T-helper 2 cell (primary cell): ENCODE results near the gene PER1.
A peak's percentile ranks its signal among the peaks of the same experiment; 100 is the strongest.

Source experiments
- DNase-seq, 5 experiments: peaks; one replicate each; pipeline versions ENCODE4 v3.0.0 to v3.0.0-alpha.2; 2012 to 2022

The PER1 gene

DNA sequence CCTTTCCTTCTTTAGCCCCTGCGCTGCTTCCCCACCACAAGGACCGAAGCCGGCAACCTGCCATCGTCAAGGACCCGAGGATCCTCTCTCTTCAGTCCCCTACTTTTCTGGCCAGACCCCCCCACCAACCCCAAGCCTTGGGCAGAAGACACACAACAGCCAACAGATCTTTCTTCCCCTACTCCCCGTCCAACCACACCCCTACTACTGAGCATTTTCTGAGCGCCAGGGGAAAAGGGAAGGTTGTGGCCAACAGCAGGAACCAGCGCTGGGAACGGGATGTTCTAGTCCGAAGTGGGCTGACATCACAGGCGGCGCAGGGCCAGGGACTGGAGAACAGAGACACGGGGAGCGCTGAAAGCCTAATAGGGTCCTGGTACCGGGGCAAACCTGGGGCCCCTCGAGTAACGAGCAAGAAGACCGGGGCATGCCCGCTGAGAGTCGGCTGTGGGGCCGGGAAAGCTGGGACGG is 528 bp downstream of the PER1 start:
- DNase-seq: peak in 1 of 5 experiments; percentile 30

DNA sequence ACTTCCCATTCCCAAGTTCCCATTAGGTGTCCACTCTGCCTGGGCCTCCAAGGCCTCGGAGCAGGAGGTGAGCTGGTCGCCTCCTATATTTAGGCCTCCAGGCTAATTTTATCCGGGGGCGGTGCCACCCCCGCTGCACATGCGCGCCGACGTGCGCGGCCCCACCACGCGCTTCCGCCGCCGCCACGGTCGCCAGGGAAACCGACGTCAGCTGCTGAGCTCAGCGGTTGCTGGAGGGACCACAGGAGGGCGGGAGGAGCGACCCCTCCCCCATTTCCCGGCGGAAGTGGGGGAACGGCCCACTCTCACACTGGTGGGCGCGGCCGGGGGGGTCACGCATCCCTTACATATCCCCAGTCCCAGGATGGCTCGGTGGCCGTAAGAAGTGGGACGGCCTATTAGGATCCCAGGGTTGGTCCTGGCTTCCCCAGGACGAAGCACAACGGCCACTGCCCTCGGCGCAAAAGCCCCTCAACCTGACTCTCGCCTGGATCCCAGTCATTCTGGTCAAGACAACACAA is 1.0 kb downstream of the PER1 start:
- DNase-seq: peak; percentile 75 to 93 (median 91)

DNA sequence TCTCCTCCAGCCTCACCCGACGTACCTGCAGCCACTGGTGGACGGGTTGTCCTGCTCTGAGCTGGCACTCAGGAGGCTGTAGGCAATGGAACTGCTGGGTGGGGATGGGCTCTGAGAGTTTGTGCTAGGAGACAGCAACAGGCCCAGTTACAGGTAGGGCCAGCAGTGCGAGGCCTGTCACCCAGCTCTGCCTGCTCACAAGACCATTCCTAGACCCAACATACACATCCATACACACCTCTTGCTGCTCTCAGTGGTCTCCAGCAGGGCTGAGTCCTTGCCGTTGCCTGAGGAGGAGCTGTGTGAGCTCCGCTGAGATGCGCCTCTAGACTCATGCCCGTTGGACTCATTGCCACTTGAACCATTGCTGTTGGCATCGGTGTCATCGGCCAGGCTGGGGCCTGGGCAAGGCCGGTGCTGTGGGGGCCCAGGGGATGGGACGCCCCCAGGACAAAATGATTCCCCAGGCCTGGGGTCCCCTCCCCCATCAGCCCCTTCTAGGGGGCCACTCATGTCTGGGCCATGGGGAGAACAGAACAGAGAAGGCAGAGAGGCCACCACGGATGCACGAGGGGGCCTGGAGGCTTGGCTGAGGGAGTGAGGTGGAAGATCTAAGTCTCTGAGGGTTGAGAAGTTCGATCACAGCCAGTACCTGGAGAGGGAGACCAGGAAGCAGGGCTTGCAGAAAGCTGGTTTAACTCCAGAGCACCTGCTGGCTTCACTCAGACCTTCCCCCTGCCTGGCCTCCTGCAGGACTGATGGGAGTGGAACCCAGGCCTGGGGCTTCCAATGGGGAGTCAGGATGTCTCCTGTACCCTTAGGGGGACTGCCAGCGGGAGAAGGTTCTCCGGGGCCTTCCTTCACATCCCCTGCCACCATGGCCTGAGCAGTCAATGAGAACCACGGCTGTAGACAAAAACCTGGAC is 1.7 kb downstream of the PER1 start:
- DNase-seq: no peak

DNA sequence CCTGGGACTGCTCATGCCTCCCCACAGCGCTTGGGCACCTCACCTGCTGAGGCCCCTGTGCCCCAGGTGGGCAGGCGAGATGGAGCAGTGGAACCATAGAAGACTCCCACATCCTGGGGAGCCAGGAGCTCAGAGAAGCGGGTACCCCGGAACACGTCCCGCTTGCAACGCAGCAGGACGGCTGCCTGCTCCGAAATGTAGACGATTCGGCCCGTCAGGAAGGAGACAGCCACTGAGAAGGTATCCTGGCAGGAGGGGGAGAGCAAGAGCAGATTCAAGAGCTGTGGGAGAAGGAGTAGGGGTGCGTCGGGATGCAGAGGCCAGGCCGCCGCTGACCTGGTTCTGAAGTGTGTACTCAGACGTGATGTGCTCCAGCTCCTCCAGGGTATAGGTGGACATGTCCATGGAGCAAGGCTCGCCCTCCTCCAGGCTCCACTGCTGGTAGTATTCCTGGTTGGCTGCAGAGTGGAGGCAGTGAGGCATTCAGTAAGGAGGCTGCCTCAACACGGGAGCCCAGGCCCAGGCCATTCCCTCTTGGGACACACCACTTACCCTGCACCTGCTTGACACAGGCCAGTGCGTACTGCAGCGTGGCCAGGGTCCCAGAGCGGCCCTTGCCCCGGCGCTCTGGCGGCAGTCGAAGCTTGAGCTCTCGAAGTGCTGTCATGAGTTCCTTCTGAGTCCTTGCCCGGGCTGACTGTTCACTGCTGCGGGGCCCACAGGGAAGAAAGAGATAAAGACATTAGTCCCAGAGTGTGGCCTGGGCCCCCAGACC is 2.6 kb downstream of the PER1 start:
- no peak for DNase-seq

DNA sequence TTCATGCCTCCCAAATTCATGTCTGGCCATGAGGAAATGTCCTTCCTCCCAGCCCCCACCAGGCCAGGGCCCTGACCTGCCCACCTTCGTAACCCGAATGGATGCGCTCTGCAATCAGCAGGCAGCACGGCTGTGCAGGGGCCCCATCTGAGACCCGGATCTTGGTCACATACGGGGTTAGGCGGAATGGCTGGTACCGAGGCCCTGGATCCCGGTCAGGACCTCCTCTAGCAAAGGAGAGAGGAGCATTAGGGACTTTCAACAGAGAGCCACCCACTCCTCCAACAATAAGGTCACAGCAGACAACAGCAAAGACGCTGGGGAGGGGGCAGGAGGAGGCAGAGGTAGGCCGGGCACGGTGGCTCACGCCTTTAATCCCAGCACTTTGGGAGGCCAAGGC is 3.6 kb downstream of the PER1 start:
- DNase-seq: no peak

DNA sequence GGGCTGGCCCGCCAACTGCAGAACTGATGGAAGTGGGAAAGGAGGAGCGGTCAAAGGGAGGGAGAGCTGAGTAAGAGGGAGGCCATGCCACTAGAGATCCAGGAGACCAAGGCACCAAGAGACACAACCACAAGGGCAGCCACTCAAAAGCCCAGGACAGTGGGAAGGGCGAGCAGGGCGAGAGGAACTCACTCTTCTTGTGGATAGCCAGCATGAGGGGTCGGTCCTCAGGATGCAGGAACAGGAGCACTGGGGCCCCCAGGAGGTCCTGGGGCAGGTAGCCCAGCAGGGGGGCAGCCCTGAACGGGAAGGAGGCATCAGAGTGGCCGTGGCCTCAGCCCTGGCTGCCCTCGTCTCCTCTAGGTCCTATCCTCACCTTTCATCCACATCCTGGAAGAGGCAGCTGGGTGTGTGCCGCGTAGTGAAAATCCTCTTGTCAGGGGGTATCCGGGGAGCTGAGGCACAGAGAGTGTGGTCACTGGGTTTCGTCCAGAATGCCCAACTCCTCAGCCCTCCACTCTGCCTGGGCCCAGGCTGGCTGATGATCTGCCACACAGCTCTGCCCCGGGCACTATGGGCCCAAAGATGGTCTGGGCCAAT is 4.3 kb downstream of the PER1 start:
- no peak for DNase-seq

DNA sequence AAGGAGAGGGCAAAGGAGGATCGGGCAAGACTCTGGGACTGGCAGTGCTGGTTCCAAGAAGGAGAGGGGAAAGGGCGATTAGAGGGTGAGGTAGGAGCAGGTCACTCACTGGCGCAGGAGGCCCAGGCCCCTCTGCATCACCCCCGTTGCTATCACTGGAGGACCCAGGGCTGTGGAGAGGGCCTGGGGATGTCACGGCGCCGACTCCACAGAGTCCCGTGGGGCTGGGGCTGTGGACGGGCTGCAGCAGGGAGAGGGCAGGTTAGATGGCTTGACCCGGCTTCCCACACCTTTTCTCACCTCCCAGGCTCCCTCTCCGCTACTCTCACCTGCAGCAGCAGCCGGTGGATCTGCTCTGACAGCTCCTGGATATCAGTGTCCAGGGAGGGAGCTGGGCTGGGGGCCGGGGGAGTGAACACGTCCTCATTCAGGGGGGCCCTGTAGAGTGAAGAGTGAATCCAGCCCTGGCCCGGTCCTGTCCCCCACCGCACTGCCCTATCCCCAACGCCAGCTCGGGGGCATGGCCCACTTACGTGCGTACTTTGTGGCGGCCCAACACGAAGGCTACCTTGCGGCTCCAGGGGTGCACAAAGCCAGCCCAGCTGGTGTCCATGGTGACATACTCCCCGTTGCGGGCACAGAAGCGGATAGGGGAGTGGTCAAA is 4.9 kb downstream of the PER1 start:
- no peak for DNase-seq

DNA sequence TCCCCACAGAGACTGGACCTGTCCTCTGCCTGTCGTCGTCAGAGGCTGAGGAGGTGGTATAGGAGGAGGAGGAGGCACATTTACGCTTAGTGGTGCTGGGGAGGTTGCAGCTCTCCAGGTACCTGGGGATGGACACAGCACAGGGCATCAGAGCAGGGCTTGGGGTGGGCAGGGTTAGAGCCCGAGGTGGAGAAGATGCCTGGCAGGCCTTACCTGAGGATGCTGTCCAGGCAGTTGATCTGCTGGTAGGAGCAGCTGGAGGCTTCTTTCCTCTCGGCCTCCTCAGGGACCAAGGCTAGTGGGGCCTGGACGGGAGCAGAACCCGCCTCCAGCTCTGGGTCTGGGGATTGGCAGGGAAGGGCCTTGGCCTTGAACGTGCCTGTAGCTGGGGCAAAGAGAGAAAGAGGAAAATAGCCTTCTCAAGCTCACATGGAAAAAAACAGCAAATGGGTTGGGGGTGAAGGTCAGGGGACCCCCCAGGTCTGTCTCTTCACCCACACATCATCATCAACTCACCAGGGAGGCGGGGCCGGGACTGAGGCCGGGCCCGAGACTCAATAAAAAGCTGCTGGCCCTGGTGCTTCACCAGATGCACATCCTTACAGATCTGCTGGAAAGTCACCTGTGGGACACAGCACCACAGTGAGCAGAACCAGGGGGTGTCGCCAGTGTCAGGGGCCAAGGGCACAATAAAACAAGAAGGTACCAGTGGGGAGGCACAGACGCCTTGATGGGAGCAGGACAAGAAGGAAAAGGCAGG is 5.6 kb downstream of the PER1 start:
- DNase-seq: no peak

DNA sequence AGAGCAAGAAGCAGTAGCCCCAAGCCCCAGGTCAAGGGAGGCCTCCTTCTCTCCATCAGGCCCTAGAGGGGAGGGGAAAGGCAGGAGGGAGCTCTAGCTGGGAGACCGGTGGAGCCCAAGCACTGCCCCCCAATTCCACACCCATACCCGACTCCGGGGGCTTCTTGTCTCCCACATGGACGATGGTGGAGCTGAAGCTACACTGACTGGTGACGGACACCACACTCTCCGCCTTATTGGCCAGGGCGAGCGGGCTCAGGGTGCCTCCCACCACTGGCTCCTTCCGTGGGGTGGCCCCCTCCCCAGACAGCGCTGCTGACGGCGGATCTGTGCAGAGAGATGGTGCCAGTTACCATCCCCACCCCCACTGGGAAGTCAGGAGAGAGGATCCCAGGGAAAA is 6.4 kb downstream of the PER1 start:
- no peak for DNase-seq

DNA sequence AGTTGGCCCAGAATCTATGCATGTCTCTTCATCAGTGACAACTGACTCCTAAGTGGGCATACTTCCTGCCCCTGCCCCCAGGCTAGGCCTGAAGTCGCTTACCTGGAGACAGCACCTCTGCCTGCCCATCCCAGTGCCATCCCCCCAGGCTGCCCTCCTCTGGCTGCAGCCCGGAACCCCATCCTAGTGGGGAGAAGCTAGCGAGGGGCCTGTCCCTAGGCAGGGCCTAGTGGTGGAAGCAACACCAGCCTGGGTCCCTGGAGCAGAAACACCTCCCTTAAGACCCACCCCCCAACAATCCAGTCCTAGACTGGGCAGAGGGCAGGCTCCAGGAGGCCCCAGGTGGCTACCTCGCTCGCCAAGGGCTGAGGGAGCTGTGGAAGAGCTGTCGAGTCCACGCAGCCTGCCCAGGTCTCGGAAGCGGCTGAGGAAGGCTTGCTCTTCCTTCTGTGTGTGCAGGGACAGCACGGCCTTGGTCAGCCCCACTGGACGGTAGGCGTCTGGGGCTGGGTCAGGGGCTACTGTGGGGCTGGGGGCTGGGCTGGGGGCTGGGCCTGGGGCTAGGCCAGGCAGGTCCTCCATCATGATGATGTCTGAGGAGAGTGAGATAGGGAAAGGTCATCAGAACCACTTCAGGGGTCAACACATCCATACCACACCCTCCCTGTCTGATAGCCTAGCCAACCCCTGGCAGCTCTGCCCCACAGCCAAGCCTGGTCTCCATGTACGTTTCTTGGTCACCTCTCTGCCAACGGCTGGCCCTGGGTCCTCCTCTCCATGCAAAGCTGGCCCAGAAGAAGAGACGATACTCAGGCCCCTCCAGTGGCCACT is 7.6 kb downstream of the PER1 start:
- DNase-seq: no peak

DNA sequence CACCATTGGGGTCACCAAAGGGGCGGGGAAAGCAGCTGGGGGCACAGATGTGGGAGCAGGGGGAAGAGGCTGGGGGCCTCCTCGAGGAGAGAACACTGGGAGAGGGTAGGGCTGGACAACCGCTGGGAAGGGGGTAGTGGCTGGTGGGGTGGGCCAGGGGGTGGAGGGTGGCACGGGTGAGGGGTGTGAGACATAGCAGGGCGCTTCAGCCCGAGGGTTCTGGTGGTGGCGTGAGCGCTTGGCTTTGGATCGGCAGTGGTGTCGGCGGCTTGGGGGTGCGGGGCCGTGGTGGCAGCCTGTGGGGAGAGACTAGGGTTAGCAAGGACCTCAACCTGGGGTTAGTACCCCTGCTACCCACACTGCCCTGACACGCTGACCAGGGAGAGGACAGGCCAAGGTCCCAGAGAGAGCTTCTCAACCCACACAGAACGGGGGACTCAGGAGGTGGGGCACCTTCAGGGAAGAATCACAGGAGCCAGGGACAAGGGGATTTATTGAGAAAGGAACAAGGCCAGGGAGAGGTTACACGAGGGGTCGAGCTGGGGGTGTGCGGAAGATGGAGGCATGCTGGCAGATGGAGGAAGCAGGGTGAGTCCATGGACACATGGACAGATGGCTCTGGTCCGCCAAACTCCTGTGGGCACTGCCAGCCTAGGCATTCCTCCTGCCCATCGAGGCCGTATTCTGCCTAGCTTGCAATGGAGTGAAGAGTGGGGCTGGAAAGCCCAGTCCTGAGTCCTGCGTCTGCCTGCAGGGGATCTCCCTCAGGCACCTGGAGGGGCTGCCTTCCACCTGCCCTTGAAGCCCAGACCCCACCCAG is 8.4 kb downstream of the PER1 start:
- DNase-seq: no peak

DNA sequence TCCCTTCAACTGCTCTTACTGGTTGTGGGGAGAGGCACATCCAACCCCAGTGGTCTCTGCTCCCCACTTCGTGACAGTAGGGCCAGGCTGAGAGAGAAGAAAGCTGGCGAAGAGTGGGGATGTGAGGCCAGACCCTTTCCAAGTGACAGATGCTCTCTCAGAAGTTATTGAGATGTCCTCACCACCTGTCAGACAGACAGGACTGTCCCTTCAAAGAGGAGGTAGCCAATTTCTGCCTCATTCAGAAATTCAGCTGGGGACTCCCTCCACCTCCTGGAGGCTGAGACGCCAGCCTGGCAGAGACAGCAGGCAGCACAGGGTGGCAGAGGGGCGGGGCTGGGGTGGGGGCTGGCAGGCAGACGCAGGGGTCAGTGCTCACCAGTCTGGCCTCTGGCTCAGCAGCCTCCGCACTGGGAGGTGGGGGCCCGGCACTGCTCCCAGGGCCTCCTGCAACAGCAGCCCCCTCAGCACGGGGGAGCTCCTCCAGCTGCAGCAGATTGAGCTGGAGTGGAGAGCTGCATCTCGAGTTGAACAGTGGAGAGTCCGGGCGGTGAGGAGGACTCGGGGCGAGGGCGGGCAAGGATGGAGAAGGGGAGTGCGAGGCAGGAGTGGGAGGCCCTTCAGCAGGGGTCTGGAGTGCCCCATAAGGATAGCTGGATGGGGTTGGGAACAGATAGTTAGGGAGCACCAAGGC is 9.2 kb downstream of the PER1 start:
- no peak for DNase-seq

DNA sequence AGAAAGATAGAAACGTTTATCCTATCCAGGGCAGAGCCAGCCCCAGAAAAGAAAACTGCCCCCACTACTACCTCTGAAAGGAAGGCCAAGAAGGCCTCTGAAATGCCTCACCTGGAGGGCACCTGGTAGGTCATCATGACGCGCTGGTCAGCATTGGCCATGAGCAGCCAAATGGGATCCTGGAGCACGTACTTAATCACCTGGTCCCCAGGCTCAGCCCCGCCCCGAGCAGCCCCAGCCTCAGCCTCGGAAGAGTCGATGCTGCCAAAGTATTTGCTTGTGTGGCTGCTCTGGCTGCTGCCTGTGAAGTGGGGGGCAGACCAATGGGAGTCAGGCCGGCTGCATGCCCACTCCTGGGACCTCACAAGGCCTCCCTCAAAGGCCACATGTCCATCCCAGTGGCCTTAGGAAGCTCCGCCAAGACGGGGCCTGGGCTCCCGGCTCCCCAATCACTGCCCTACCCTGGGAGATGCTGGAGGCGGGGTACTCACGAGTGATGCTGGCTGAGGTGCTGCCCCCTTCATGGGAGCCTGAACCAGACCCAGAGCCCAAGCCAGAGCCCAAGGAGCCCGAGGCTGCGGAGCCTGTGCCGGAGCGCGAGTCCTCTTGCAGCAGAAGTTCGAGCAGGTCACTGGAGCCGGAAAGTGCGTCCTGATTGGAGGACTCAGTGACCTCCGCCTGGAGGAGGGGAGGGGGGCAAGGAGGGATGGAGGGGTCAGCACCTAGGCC is 9.9 kb downstream of the PER1 start:
- DNase-seq: no peak

DNA sequence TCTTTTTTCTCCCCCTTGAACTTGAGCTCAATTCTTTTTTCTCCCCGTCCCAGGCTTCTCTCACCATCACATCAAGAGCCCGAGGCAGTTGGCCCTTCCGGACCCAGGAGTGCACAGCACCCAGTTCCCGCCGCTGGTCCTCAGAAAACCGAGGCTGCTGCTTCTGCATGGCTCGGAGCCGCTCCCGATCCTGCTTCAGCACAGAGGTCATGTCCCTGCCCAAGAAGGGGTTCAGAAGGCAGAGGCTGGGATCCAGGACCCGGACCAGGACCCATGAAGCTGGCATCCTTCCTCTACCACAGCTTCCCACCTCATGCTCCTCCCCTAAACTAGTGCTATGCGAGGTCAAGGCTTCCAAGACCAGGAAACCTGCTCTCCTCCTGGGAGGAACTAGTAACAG is 10.5 kb downstream of the PER1 start:
- no peak for DNase-seq

DNA sequence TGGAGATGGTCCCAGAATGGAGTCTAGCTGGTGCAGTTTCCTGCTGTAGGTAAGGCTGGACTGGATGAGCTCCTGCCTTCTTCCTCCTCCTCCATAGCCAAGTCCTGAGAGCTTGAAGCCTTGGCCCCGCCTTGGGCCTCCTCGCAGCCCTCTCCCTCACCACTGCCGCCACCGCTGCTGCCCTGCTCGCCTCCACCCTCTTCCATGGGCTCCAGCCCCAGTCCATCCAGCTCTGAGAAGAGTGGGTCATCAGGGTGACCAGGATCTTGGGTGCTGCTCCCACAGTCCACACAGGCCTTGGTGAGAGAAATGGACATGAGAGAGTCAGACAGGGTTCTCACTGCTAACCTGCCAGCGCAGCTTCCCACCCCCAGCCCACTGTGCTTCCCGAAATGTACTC is 11.2 kb downstream of the PER1 start:
- no peak for DNase-seq

DNA sequence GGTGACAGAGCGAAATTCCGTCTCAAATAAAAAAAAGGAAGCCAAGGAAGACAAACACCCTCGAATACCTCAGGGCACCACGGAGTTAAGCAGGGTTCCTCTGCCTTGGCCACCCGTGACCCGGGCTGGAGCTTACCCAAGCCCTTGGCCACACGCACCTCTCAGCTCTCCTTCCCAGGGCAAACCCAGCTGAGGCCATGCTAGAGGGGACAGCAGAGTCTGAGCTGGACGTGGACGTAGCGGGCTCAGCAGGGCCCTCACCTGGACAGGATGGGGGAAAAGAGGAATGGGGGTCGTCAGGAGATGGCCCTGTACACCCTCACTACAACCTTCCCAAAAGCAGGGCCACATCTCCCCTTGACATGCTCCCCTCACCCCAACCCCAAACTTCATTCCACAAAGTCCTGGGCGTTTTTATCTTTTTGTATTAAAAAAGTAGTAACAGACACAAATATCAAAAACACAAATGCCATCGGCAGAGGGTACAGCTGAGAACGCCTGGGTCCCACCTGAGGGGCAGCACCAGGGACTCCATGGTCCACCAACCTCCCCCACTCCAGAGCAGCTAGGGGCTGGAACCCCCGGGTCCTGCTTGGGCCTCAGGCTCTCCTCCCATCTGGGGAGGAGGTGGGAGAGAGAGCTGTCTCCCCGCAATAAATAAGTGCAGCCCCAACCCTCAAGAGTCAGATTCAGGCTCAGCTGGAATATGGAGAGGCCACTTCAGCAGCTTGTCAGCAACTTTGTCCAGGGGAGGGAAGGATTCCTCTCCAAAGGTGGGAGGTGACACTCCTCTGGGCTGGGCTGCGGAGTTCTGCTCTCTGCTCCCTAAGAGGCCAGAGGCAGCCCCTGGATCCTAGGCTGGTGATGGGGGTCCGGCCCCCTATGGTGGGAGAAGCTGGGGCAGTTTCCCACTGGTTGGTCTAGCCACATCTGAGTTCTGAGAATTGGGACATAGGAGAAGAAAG is 11.9 kb downstream of the PER1 start:
- no peak for DNase-seq

DNA sequence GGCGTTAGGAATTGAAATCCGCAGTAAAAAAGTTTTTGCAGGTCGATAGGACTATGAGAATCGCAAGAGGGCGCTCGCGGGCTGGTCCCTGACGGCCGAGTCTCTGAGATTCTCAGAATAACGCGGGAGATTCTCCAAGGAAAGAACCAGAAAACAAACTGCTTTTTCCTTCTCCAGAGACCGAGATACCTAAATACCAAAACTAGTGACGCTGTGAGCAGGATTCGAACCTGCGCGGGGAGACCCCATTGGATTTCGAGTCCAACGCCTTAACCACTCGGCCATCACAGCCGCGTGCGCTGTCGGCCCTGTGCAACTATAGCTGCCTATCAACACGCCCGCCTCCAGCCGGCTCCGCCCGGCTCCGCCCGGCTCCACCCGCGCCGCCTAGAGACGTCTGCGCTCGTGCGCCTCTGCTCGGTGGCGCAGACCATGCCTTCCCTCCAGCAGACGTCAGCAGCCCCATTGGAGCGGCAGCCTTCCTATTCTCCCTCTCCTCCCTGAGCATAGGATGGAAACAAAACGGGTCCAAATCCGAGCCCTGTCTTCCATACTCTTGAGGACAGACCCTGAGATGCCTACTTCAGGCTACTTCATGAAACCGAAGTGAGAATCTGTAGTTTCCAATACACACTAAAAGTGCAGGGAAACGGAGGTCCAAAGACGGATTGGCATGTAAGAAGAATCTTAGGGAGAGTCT is 13.4 kb downstream of the PER1 start:
- DNase-seq: peak; percentile 83 to 96 (median 91)
